HepG2 (cell line): Measurements from ENCODE around the gene HOXB5. TPM values are rescaled to one million over a fixed set of nuclear protein-coding genes. Genes with fewer than 3 reads are reported as not detected.
A peak's percentile ranks its signal among the peaks of the same experiment; 100 is the strongest.

ENCODE experiments used
- AHDC1 ChIP-seq: sonication (generic); formaldehyde crosslinking; IDR thresholded peaks from 2 replicates; pipeline ENCODE4 v1.5.1; 2020; ENCODE audit warnings: mild to moderate bottlenecking, missing genetic modification reagents, borderline replicate concordance
- ARNTL ChIP-seq: sonication (generic); formaldehyde crosslinking; IDR thresholded peaks from 2 replicates; pipeline ENCODE4 v1.4.0; 2020; ENCODE audit warnings: mild to moderate bottlenecking, missing genetic modification reagents
- CENPT ChIP-seq: sonication (generic); formaldehyde crosslinking; IDR thresholded peaks from 2 replicates; pipeline ENCODE4 v1.8.0; 2022; ENCODE audit warnings: low read depth, mild to moderate bottlenecking, moderate library complexity, missing genetic modification reagents
- CHD2 ChIP-seq: IDR thresholded peaks from 2 replicates; pipeline ENCODE4 v1.6.1; 2011; ENCODE audit warnings: low read depth, low read length, improper control_type of control experiment
- ETV5 ChIP-seq: IDR thresholded peaks from 2 replicates; pipeline ENCODE4 v1.6.1; 2018; ENCODE audit warnings: missing biosample characterization, missing genetic modification reagents, inconsistent platforms, borderline replicate concordance
- FOXJ3 ChIP-seq: sonication (generic); formaldehyde crosslinking; IDR thresholded peaks from 2 replicates; pipeline ENCODE4 v1.4.0; 2020; ENCODE audit warnings: missing genetic modification reagents, mild to moderate bottlenecking, borderline replicate concordance
- HINFP ChIP-seq: sonication (generic); formaldehyde crosslinking; IDR thresholded peaks from 2 replicates; pipeline ENCODE4 v1.4.0; 2020; ENCODE audit warnings: low read depth, mild to moderate bottlenecking, missing genetic modification reagents
- HOXA5 ChIP-seq: sonication (generic); formaldehyde crosslinking; IDR thresholded peaks from 2 replicates; pipeline ENCODE4 v1.4.0; 2020; ENCODE audit warnings: missing genetic modification reagents
- KLF13 ChIP-seq: sonication (generic); formaldehyde crosslinking; IDR thresholded peaks from 2 replicates; pipeline ENCODE4 v1.4.0; 2020; ENCODE audit warnings: mild to moderate bottlenecking, missing genetic modification reagents
- KLF16 ChIP-seq, 2 experiments: sonication (generic) in 1 of 2; formaldehyde crosslinking in 1 of 2; IDR thresholded peaks; 2 replicates each; pipeline versions ENCODE4 v1.6.1 to v1.8.0; 2016 to 2023; ENCODE audit warnings: missing genetic modification reagents in 2 of 2, missing compliant biosample characterization in 1 of 2
- MTF2 ChIP-seq: sonication (generic); formaldehyde crosslinking; IDR thresholded peaks from 2 replicates; pipeline ENCODE4 v1.5.0; 2020; ENCODE audit warnings: missing genetic modification reagents, borderline replicate concordance
- MYC ChIP-seq: sonication (generic); formaldehyde crosslinking; IDR thresholded peaks from 2 replicates; pipeline ENCODE4 v1.9.0; 2021; ENCODE audit warnings: missing genetic modification reagents, borderline replicate concordance
- RFXANK ChIP-seq: IDR thresholded peaks from 2 replicates; pipeline ENCODE4 v1.6.1; 2016
- SIX4 ChIP-seq: sonication (generic); formaldehyde crosslinking; IDR thresholded peaks from 2 replicates; pipeline ENCODE4 v1.4.0; 2020; ENCODE audit warnings: missing genetic modification reagents
- TMF1 ChIP-seq: sonication (generic); formaldehyde crosslinking; IDR thresholded peaks from 2 replicates; pipeline ENCODE4 v1.8.1; 2022; ENCODE audit warnings: low read depth, missing genetic modification reagents
- ZGPAT ChIP-seq: IDR thresholded peaks from 2 replicates; pipeline ENCODE4 v1.6.1; 2016; ENCODE audit warnings: mild to moderate bottlenecking
- ZNF124 ChIP-seq: sonication (generic); formaldehyde crosslinking; IDR thresholded peaks from 2 replicates; pipeline ENCODE4 v1.4.0; 2020; ENCODE audit warnings: missing genetic modification reagents
- ZNF512 ChIP-seq: sonication (generic); formaldehyde crosslinking; IDR thresholded peaks from 2 replicates; pipeline ENCODE4 v1.4.0; 2020; ENCODE audit warnings: mild to moderate bottlenecking, missing genetic modification reagents
- ZSCAN29 ChIP-seq: sonication (generic); formaldehyde crosslinking; conservative IDR thresholded peaks from 2 replicates; pipeline ENCODE4 v1.4.0; 2020; ENCODE audit warnings: mild to moderate bottlenecking, missing genetic modification reagents
- polyA plus RNA-seq, 8 experiments: library from polyadenylated mRNA; depleted of rRNA in 3 of 8; stranded (reverse) in 7 of 8; unstranded in 1 of 8; fragments of >200 nt; fragmentation: Illumina TruSeq in 4 of 8; extraction: Trizol in 4 of 8; gene quantifications; 2 replicates each; pipeline versions ENCODE4 v1.2.1 to v1.2.3, GENCODE V29; 2011 to 2016; ENCODE audit warnings: low read depth in 4 of 8, missing spikeins in 1 of 8, mixed read lengths in 1 of 8; ENCODE audit not compliant: insufficient read depth in 1 of 8
- total RNA-seq, 5 experiments: library from RNA; depleted of rRNA; stranded (reverse); fragments of >200 nt; fragmentation: Illumina TruSeq; extraction: Trizol; gene quantifications; 2 replicates each; pipeline ENCODE4 v1.2.3, GENCODE V29; 2016; ENCODE audit warnings: low read depth in 1 of 5

HOXB5 gene
- total and polyA plus RNA-seq, 2 of the 13 experiments (the other 11 are each of a cell fraction or from before 2014, with no cell fraction given) = not detected

GRCh38 chr17:48636177-48637018, 42.8 kb upstream of the HOXB5 start (continued):
- peak; percentile 53; the same call in 1 of the 2 replicates for TF ChIP-seq ZGPAT
- no peak for TF ChIP-seq CENPT (CRISPR knock-in tag)
- no peak for TF ChIP-seq HINFP
- no peak for TF ChIP-seq FOXJ3 (CRISPR knock-in tag)
- TF ChIP-seq CHD2 = no peak
- peak; percentile 83 for TF ChIP-seq HOXA5
- TF ChIP-seq ZNF512 (CRISPR knock-in tag) = no peak
- peak in 1 of 2 experiments; percentile 85; a peak in 2 of 4 replicates for TF ChIP-seq KLF16 (CRISPR knock-in tag; IDR thresholded peaks at IDR 0.05)
- peak; percentile 99; the same call in 1 of the 2 replicates for TF ChIP-seq MTF2
- no peak for TF ChIP-seq KLF13 (CRISPR knock-in tag)
- 0 out of 2 replicates have a peak, but pooled peaks have one; percentile 38 for TF ChIP-seq ZSCAN29 (CRISPR knock-in tag)
- no peak for TF ChIP-seq ARNTL (CRISPR knock-in tag)
- TF ChIP-seq ZNF124 (CRISPR knock-in tag) = peak; percentile 67; the same call in 1 of the 2 replicates
- no peak for TF ChIP-seq SIX4 (CRISPR knock-in tag)
- peak; percentile 58; the same call in 1 of the 2 replicates for TF ChIP-seq MYC (CRISPR knock-in tag)
- TF ChIP-seq AHDC1 = no peak
- peak; percentile 32; the same call in 1 of the 2 replicates for TF ChIP-seq ETV5 (CRISPR knock-in tag)
- TF ChIP-seq RFXANK (CRISPR knock-in tag) = no peak
- TF ChIP-seq TMF1 (CRISPR knock-in tag) = no peak
